K562 (cell line): ENCODE measurements around the gene ZNF74. TPM values are rescaled to one million over a fixed set of nuclear protein-coding genes. Genes with fewer than 3 reads are reported as not detected.
"Not testable (repeated sequence)": the region's sequence is repeated elsewhere in the genome, so short reads cannot be mapped to it uniquely, and the experiment has no call there.

Source experiments
- ATAC-seq: fragments of 200-7000 bp; cut with Tn5 transposase; 3 replicates; pipeline ENCODE4 v1.9.1; 2020; ENCODE audit warnings: moderate library complexity
- BruUV-seq: library from RNA; stranded (reverse); fragments of 400-500 nt; replicated peaks from 2 replicates; lab custom pipeline; 2021; lab: Mats Ljungman, UMichigan
- CTCF ChIA-PET: fragments of 300-600 bp; formaldehyde crosslinking; extraction: SDS; loops from one replicate; lab custom pipeline; 2021; ENCODE audit warnings: low intra/inter-chr PET ratio; lab: Yijun Ruan, JAX
- POLR2A ChIA-PET: fragments of 300-600, 350-650 bp; sonication (Branson Sonifier 250); formaldehyde crosslinking; extraction: SDS; loops from one replicate; lab custom pipeline; 2021; ENCODE audit warnings: antibody characterized with exemption, inconsistent platforms; lab: Yijun Ruan, JAX
- DNase-seq, 4 experiments: peaks; one replicate each; pipeline versions ENCODE4 v3.0.0 to v3.0.0-alpha.2; 2011 to 2018; ENCODE audit warnings: low spot score in 3 of 4, mixed read lengths in 3 of 4; ENCODE audit errors: extremely low read depth in 1 of 4
- FAIRE-seq: peaks from 2 replicates; lab custom pipeline; 2011; peaks lifted over from hg19 to GRCh38; lab: Jason Lieb, UNC
- H2AFZ ChIP-seq: 2 replicates; pipeline ENCODE4 v1.6.0; 2011; ENCODE audit warnings: low read depth, low read length, control low read depth, inconsistent platforms
- H3K27ac ChIP-seq: fragments of 200-600 bp; 3 replicates; pipeline ENCODE4 v1.8.0; 2011; ENCODE audit warnings: low read depth, mild to moderate bottlenecking, control low read depth, inconsistent platforms, low read length, moderate library complexity, mixed read lengths; ENCODE audit errors: extremely low read depth
- H3K27me3 ChIP-seq, 2 experiments: fragments of 300-600 bp in 1 of 2; 2 replicates in 1 of 2; 3 replicates in 1 of 2; pipeline versions ENCODE4 v1.6.0 to v1.8.0; 2011; ENCODE audit warnings: inconsistent platforms in 2 of 2, low read length in 2 of 2, mild to moderate bottlenecking in 1 of 2, mixed read lengths in 1 of 2, moderate library complexity in 1 of 2; ENCODE audit not compliant: control insufficient read depth in 2 of 2, insufficient read depth in 2 of 2
- H3K36me3 ChIP-seq: fragments of 300-600 bp; 3 replicates; pipeline ENCODE4 v1.8.0; 2011; ENCODE audit warnings: mild to moderate bottlenecking, low read length, inconsistent platforms; ENCODE audit not compliant: control insufficient read depth, insufficient read depth
- H3K4me1 ChIP-seq, 2 experiments: fragments of 200-600 bp in 1 of 2; replicated peaks in 1 of 2; 2 replicates in 1 of 2; 3 replicates in 1 of 2; pipeline versions ENCODE4 v1.5.1 to v1.8.0; 2011; ENCODE audit warnings: inconsistent platforms in 2 of 2, low read length in 2 of 2, mild to moderate bottlenecking in 1 of 2, mixed read lengths in 1 of 2, moderate library complexity in 1 of 2; ENCODE audit not compliant: control insufficient read depth in 2 of 2, insufficient read depth in 2 of 2
- H3K4me2 ChIP-seq: 2 replicates; pipeline ENCODE4 v1.6.1; 2011; ENCODE audit warnings: low read length, control low read depth, inconsistent platforms, mixed read lengths; ENCODE audit not compliant: insufficient read depth
- H3K4me3 ChIP-seq: fragments of 200-600 bp; sonication (generic), shearing (Covaris generic); 2 replicates; pipeline ENCODE4 v1.5.1; 2016; ENCODE audit warnings: control low read depth, inconsistent platforms
- H3K79me2 ChIP-seq: fragments of 200-600 bp; 3 replicates; pipeline ENCODE4 v1.8.0; 2011; ENCODE audit warnings: low read length, inconsistent platforms; ENCODE audit not compliant: control insufficient read depth, insufficient read depth
- H3K9ac ChIP-seq, 2 experiments: 2 replicates each; pipeline versions ENCODE4 v1.6.0 to v1.6.1; 2011; ENCODE audit warnings: low read depth in 2 of 2, low read length in 2 of 2, control low read depth in 1 of 2, inconsistent platforms in 1 of 2, mild to moderate bottlenecking in 1 of 2, mixed read lengths in 1 of 2; ENCODE audit not compliant: insufficient read depth in 1 of 2
- H3K9me1 ChIP-seq: one replicate; pipeline ENCODE4 v1.6.0; 2011; ENCODE audit warnings: inconsistent platforms, mild to moderate bottlenecking, low read length, moderate library complexity; ENCODE audit not compliant: control insufficient read depth, insufficient read depth
- H3K9me3 ChIP-seq: replicated peaks from 2 replicates; pipeline ENCODE4 v1.5.1; 2011; ENCODE audit warnings: low read depth, low read length, inconsistent platforms; ENCODE audit not compliant: control insufficient read depth, insufficient read depth
- H4K20me1 ChIP-seq: replicated peaks from 2 replicates; pipeline ENCODE4 v1.6.1; 2011; ENCODE audit warnings: low read length, inconsistent platforms, mixed read lengths; ENCODE audit not compliant: control insufficient read depth, insufficient read depth
- BCOR ChIP-seq: fragments of 450-650 bp; IDR thresholded peaks from 2 replicates; pipeline ENCODE4 v1.6.1; 2016
- EGR1 ChIP-seq: fragments of 450-650 bp; conservative IDR thresholded peaks from 2 replicates; pipeline ENCODE4 v1.6.1; 2017; ENCODE audit warnings: mild to moderate bottlenecking
- EZH2 ChIP-seq: IDR thresholded peaks from 2 replicates; pipeline ENCODE4 v1.6.1; 2012; ENCODE audit warnings: low read depth, mild to moderate bottlenecking, inconsistent platforms, low read length, borderline replicate concordance
- KDM1A ChIP-seq, 2 experiments: fragments of 450-650 bp; IDR thresholded peaks; 2 replicates each; pipeline ENCODE4 v1.6.1; 2016; ENCODE audit warnings: mild to moderate bottlenecking in 2 of 2
- OTX1 ChIP-seq: fragments of 450-650 bp; formaldehyde crosslinking; IDR thresholded peaks from 2 replicates; pipeline ENCODE4 v1.4.0; 2022; ENCODE audit warnings: mild to moderate bottlenecking
- WGBS: fragments of 100-300 bp; shearing (Covaris generic); methylation state at CpG from one replicate; pipeline ENCODE4 v1.1.6; 2016; ENCODE audit warnings: low coverage, mixed read lengths; ENCODE audit not compliant: insufficient coverage; ENCODE audit errors: missing lambda C conversion rate; 5-methylcytosine and 5-hydroxymethylcytosine counted together
- in situ Hi-C: fragments of 300-500 bp; cut with MboI; formaldehyde crosslinking; loops from 4 replicates; pipeline ENCODE4 v1.15.0; 2018; ENCODE audit warnings: inconsistent platforms, mixed read lengths
- intact Hi-C: fragments of 100-400 bp; cut with micrococcal nuclease; formaldehyde crosslinking; loops from 2 replicates; pipeline ENCODE4 v1.14.2; 2022
- polyA plus RNA-seq, 8 experiments: library from polyadenylated mRNA; depleted of rRNA in 4 of 8; stranded (reverse) in 5 of 8; unstranded in 3 of 8; fragments of >200 nt; fragmentation: Nextera tagmentation in 2 of 8; fragmentation: Illumina TruSeq in 1 of 8; extraction: Ambion mirVana in 2 of 8; extraction: Trizol in 1 of 8; gene quantifications; 2 replicates each; pipeline versions ENCODE4 v1.2.1 to v1.2.3, GENCODE V29; 2011 to 2014; ENCODE audit warnings: inconsistent platforms in 1 of 8, missing spikeins in 1 of 8
- total RNA-seq, 7 experiments: library from RNA; depleted of rRNA in 6 of 7; stranded (reverse); fragments of >200 nt in 6 of 7; fragmentation: Illumina TruSeq in 2 of 7; extraction: Trizol in 2 of 7; gene quantifications; 2 replicates each; pipeline versions ENCODE4 v1.2.1 to v1.2.3, GENCODE V29; 2011 to 2021; ENCODE audit warnings: low replicate concordance in 1 of 7
- TF ChIP-seq, protein P1 (sequence below), 2 experiments: fragments of 450-650 bp in 1 of 2; sonication (generic) in 1 of 2; formaldehyde crosslinking in 1 of 2; IDR thresholded peaks; 2 replicates each; pipeline versions ENCODE4 v1.7.1 to v1.9.0; 2016 to 2022; ENCODE audit warnings: inconsistent platforms in 1 of 2, mild to moderate bottlenecking in 1 of 2, missing genetic modification reagents in 1 of 2

The ZNF74 gene
- total and polyA plus RNA-seq, 9 of the 15 experiments (the other 6 are each of a cell fraction or from before 2014, with no cell fraction given) = 2.4 to 53.5 (median 31.5) TPM

DNA sequence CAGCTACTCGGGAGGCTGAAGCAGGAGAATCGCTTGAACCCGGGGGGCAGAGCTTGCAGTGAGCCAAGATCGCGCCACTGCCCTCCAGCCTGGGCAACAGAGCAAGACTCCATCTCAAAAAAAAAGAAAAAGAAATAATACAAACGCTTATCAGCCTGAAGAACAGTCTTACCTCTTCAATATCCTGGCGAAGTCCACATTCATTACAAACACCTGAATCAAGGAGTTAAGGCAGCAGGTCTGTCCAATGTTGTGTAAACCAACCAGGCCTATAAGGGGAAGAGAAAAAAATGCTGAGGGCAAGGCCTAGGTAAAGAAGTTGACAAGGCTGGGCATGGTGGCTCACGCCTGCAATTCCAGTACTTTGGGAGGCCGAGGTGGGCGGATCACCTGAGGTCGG lies 17.0 kb upstream of the ZNF74 start:
- H3K79me2 ChIP-seq, H3K4me3 ChIP-seq, H3K9me3 ChIP-seq, H3K9me1 ChIP-seq, CTCF ChIA-PET, BruUV-seq, H4K20me1 ChIP-seq, H3K9ac ChIP-seq, H3K4me2 ChIP-seq, H3K4me1 ChIP-seq, H3K27ac ChIP-seq, intact Hi-C loops, H2AFZ ChIP-seq, in situ Hi-C loops, FAIRE-seq, H3K36me3 ChIP-seq, DNase-seq, ATAC-seq: not testable (repeated sequence)
- WGBS = 5% methylated on average over 11 of the region's 11 CpGs
- TF ChIP-seq KDM1A (IDR thresholded peaks at IDR 0.05) (0 out of 4 replicates have a peak, but pooled peaks of 1 of the 2 experiments have one; percentile 17), EGR1 (peak; percentile 45), BCOR (0 out of 2 replicates have a peak, but pooled peaks have one; percentile 52), EZH2 (0 out of 2 replicates have a peak, but pooled peaks have one; percentile 66), OTX1 (0 out of 2 replicates have a peak, but pooled peaks have one; percentile 22)
- TF ChIP-seq, protein P1, sequence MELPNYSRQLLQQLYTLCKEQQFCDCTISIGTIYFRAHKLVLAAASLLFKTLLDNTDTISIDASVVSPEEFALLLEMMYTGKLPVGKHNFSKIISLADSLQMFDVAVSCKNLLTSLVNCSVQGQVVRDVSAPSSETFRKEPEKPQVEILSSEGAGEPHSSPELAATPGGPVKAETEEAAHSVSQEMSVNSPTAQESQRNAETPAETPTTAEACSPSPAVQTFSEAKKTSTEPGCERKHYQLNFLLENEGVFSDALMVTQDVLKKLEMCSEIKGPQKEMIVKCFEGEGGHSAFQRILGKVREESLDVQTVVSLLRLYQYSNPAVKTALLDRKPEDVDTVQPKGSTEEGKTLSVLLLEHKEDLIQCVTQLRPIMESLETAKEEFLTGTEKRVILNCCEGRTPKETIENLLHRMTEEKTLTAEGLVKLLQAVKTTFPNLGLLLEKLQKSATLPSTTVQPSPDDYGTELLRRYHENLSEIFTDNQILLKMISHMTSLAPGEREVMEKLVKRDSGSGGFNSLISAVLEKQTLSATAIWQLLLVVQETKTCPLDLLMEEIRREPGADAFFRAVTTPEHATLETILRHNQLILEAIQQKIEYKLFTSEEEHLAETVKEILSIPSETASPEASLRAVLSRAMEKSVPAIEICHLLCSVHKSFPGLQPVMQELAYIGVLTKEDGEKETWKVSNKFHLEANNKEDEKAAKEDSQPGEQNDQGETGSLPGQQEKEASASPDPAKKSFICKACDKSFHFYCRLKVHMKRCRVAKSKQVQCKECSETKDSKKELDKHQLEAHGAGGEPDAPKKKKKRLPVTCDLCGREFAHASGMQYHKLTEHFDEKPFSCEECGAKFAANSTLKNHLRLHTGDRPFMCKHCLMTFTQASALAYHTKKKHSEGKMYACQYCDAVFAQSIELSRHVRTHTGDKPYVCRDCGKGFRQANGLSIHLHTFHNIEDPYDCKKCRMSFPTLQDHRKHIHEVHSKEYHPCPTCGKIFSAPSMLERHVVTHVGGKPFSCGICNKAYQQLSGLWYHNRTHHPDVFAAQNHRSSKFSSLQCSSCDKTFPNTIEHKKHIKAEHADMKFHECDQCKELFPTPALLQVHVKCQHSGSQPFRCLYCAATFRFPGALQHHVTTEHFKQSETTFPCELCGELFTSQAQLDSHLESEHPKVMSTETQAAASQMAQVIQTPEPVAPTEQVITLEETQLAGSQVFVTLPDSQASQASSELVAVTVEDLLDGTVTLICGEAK (IDR thresholded peaks at IDR 0.05) = not testable (repeated sequence)
- TF ChIP-seq, protein P1 (CRISPR knock-in tag; IDR thresholded peaks at IDR 0.05) = 0 out of 2 replicates have a peak, but pooled peaks have one; percentile 13
- peaks cover 55% of the 10 kb centered on the region in 2 experiments for H3K27me3 ChIP-seq
- POLR2A ChIA-PET = interaction anchor here (0.7 to 6.0 kb wide), 6 partner anchors 9 to 86 kb away, joined by 3 to 62 read pairs (median 3); partner anchors contain the start of genes DGCR6L and ZNF74
